PFSK-1 (cell line): Measurements from ENCODE around the gene PDZD8.

Source experiments
- FOXP2 ChIP-seq: optimal IDR thresholded peaks from 2 replicates; pipeline ENCODE3; 2011; ENCODE audit warnings: borderline replicate concordance, control low read depth, inconsistent platforms; ENCODE audit not compliant: insufficient read depth; ENCODE audit errors: extremely low read length, extremely low read depth
- POLR2AphosphoS5 ChIP-seq: IDR thresholded peaks from 2 replicates; pipeline ENCODE4 v1.6.1; 2012; ENCODE audit warnings: low read depth, mild to moderate bottlenecking, control low read depth, low read length, moderate library complexity
- TAF1 ChIP-seq: IDR thresholded peaks from 2 replicates; pipeline ENCODE4 v1.6.1; 2012; ENCODE audit warnings: low read length, control low read depth, borderline replicate concordance; ENCODE audit not compliant: insufficient read depth
- TF ChIP-seq, protein P1 (sequence below), 2 experiments: IDR thresholded peaks; 2 replicates each; pipeline versions ENCODE4 v1.6.1 to v1.8.0; 2011 to 2012; ENCODE audit warnings: low read depth in 2 of 2, low read length in 2 of 2, control low read depth in 1 of 2, inconsistent platforms in 1 of 2, mild to moderate bottlenecking in 1 of 2, moderate library complexity in 1 of 2; ENCODE audit not compliant: insufficient read depth in 1 of 2

DNA sequence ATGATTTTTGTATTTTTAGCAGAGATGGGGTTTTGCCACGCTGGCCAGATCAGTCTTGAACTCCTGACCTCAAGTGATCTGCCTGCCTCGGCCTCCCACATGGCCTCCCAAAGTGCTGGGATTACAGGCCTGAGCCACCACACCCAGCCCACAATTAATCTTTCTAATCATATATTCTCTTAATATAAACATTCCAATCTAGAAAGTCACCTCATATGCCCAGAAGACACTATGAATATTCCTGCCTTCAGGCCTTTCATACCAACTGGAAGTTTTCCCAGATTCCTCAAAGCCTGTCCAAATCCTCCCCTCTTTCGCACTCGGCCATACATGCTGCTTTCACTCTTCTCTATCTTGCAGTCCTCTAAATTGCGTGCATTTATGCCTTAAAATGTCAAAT lies 32.6 kb downstream of the PDZD8 start:
- TF ChIP-seq TAF1 (no peak), POLR2AphosphoS5 (no peak), FOXP2 (no peak)
- TF ChIP-seq, protein P1, sequence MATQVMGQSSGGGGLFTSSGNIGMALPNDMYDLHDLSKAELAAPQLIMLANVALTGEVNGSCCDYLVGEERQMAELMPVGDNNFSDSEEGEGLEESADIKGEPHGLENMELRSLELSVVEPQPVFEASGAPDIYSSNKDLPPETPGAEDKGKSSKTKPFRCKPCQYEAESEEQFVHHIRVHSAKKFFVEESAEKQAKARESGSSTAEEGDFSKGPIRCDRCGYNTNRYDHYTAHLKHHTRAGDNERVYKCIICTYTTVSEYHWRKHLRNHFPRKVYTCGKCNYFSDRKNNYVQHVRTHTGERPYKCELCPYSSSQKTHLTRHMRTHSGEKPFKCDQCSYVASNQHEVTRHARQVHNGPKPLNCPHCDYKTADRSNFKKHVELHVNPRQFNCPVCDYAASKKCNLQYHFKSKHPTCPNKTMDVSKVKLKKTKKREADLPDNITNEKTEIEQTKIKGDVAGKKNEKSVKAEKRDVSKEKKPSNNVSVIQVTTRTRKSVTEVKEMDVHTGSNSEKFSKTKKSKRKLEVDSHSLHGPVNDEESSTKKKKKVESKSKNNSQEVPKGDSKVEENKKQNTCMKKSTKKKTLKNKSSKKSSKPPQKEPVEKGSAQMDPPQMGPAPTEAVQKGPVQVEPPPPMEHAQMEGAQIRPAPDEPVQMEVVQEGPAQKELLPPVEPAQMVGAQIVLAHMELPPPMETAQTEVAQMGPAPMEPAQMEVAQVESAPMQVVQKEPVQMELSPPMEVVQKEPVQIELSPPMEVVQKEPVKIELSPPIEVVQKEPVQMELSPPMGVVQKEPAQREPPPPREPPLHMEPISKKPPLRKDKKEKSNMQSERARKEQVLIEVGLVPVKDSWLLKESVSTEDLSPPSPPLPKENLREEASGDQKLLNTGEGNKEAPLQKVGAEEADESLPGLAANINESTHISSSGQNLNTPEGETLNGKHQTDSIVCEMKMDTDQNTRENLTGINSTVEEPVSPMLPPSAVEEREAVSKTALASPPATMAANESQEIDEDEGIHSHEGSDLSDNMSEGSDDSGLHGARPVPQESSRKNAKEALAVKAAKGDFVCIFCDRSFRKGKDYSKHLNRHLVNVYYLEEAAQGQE (IDR thresholded peaks at IDR 0.05; ENCODE audit: insufficient read depth in 1 of 2, low read depth in 2 of 2, low read length in 2 of 2): no peak
